Body of pancreas (tissue), 4 donors: ENCODE results near the gene LETM1. TPM values are rescaled to one million over a fixed set of nuclear protein-coding genes. Genes with fewer than 3 reads are reported as not detected.

ENCODE experiments used
- ATAC-seq: fragments of 150-250 bp; one replicate; pipeline ENCODE4 v1.9.1; 2016
- DNase-seq, 4 donors: peaks; one replicate each; pipeline ENCODE4 v3.0.0-alpha.2; 2019
- H3K27ac ChIP-seq, 4 donors: fragments of 200-600 bp; sonication (generic); 1 replicate in 3 of 4; 2 replicates in 1 of 4; pipeline versions ENCODE4 v1.5.1 to v1.6.1; 2016 to 2019; ENCODE audit warnings: mild to moderate bottlenecking in 1 of 4, mixed read lengths in 1 of 4, moderate library complexity in 1 of 4
- H3K27me3 ChIP-seq, 2 donors: fragments of 200-600 bp; sonication (generic); one replicate each; pipeline ENCODE4 v1.6.0; 2016; ENCODE audit warnings: mild to moderate bottlenecking in 1 of 2
- H3K36me3 ChIP-seq, 2 donors: fragments of 200-600 bp; sonication (generic); replicated peaks in 1 of 2; 2 replicates each; pipeline ENCODE4 v1.5.1; 2016; ENCODE audit warnings: low read depth in 2 of 2; ENCODE audit not compliant: insufficient read depth in 1 of 2
- H3K4me1 ChIP-seq: fragments of 200-600 bp; sonication (generic); one replicate; pipeline ENCODE4 v1.6.0; 2016
- H3K4me3 ChIP-seq, 2 donors: fragments of 200-600 bp; sonication (generic); 1 replicate in 1 of 2; 2 replicates in 1 of 2; pipeline ENCODE4 v1.5.1; 2016 to 2019
- H3K9me3 ChIP-seq, 3 donors: fragments of 200-600 bp; sonication (generic); 1 replicate in 2 of 3; 2 replicates in 1 of 3; pipeline ENCODE4 v1.5.1; 2016
- CTCF ChIP-seq, 7 experiments: fragments of 450-650 bp in 4 of 7; fragments of 200-600 bp in 3 of 7; sonication (generic) in 3 of 7; IDR thresholded peaks; one replicate each; pipeline ENCODE4 v1.5.1; 2016 to 2019; ENCODE audit warnings: antibody characterized with exemption in 7 of 7
- POLR2A ChIP-seq, 3 donors: fragments of 450-650 bp; IDR thresholded peaks; one replicate each; pipeline ENCODE4 v1.6.1; 2016; ENCODE audit warnings: antibody characterized with exemption in 3 of 3, mild to moderate bottlenecking in 2 of 3
- WGBS, 2 donors: methylation state at CpG; one replicate each; pipeline ENCODE4 v1.1.5; 2017; 5-methylcytosine and 5-hydroxymethylcytosine counted together
- intact Hi-C: fragments of 100-400 bp; cut with DNase I; formaldehyde crosslinking; loops from one replicate; pipeline ENCODE4 v1.15.1; 2023
- total RNA-seq, 2 donors: library from RNA; depleted of rRNA; stranded (reverse); fragments of >200 nt; gene quantifications; one replicate each; pipeline ENCODE4 v1.1.0, GENCODE V29; 2016

Gene LETM1
- total RNA-seq, 2 donors from 2014 or later, result 23.3 to 52.4 TPM

GRCh38 chr4:1808851-1809753 is 46.9 kb downstream of the LETM1 start:
- DNase-seq, result no peak
- 70 to 82% methylated on average over 8 to 10 of the region's 11 CpGs for WGBS, 2 donors
- Histone ChIP-seq H3K4me1 (peaks cover 53% of the 10 kb centered on the region), H3K4me3 (no peak overlapping the region), H3K9me3 (no peaks in the 10 kb centered on the region), H3K27ac (peak overlapping the region in 2 of 4 donors; percentile 12 to 48), H3K27me3 (no peaks in the 10 kb centered on the region), H3K36me3 (no peaks in the 10 kb centered on the region)
- no peak for TF ChIP-seq POLR2A (IDR thresholded peaks at IDR 0.05)
- no peak for TF ChIP-seq CTCF (IDR thresholded peaks at IDR 0.05)
- ATAC-seq, result no peak
- intact Hi-C loops, result no loop called here

GRCh38 chr4:1808396-1808795 is 47.6 kb downstream of the LETM1 start:
- Histone ChIP-seq H3K4me3 (no peak overlapping the region), H3K36me3 (no peaks in the 10 kb centered on the region), H3K27me3 (no peaks in the 10 kb centered on the region), H3K9me3 (no peaks in the 10 kb centered on the region), H3K4me1 (peaks cover 51% of the 10 kb centered on the region), H3K27ac (peak overlapping the region in 1 of 4 donors; percentile 29)
- TF ChIP-seq POLR2A (IDR thresholded peaks at IDR 0.05) (no peak), CTCF (IDR thresholded peaks at IDR 0.05) (no peak)
- intact Hi-C loops, result no loop called here
- 69 to 70% methylated on average over 6 of the region's 6 CpGs for WGBS, 2 donors
- ATAC-seq, result no peak
- DNase-seq, result no peak

GRCh38 chr4:1807332-1807777 is 48.6 kb downstream of the LETM1 start:
- Histone ChIP-seq H3K27ac (peak overlapping the region in 2 of 4 donors; percentile 34 to 47), H3K36me3 (no peaks in the 10 kb centered on the region), H3K4me1 (peaks cover 42% of the 10 kb centered on the region), H3K9me3 (no peaks in the 10 kb centered on the region), H3K4me3 (no peak overlapping the region), H3K27me3 (no peaks in the 10 kb centered on the region)
- TF ChIP-seq CTCF (IDR thresholded peaks at IDR 0.05), result no peak
- no peak for TF ChIP-seq POLR2A (IDR thresholded peaks at IDR 0.05)
- 67 to 87% methylated on average over 3 to 9 of the region's 16 CpGs for WGBS, 2 donors
- intact Hi-C loops, result no loop called here
- no peak for DNase-seq
- ATAC-seq, result no peak

GRCh38 chr4:1806596-1807331 is 49.2 kb downstream of the LETM1 start:
- Histone ChIP-seq H3K4me3 (no peak overlapping the region), H3K27me3 (no peaks in the 10 kb centered on the region), H3K4me1 (peaks cover 45% of the 10 kb centered on the region), H3K27ac (peak overlapping the region in 2 of 4 donors; percentile 34 to 47), H3K36me3 (no peaks in the 10 kb centered on the region), H3K9me3 (no peaks in the 10 kb centered on the region)
- WGBS, 2 donors, result 73 to 79% methylated on average over 10 to 32 of the region's 41 CpGs
- TF ChIP-seq CTCF (IDR thresholded peaks at IDR 0.05), result no peak
- TF ChIP-seq POLR2A (IDR thresholded peaks at IDR 0.05), result no peak
- ATAC-seq (no peak), DNase-seq (no peak)
- intact Hi-C loops, result no loop called here
